ENCODE results near the gene BMX.

DNA sequence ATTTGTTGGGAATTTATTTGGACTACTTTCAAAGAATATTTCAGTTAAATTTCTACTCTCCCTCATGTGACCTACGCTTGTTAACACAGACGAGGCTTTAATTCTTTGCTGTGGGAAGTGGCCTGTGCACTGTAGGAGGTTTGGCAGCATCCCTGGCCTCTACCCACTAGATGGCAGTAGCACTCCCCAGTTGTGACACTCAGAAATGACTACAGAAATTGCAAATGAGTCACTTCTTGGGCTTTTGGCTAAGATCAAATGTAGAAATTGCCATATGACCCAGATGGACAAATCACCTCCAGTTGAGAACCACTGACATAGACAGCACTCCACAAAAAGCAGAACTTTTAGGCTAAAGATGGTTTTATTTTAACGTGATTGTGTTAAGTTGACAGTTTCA, 29.6 kb upstream of the BMX start:
- TF ChIP-seq FOXP2 (optimal IDR thresholded peaks at IDR 0.05; ENCODE audit: control extremely low read depth, extremely low read length, insufficient read depth): no peak
- TF ChIP-seq POLR2AphosphoS5 (IDR thresholded peaks at IDR 0.05; ENCODE audit: borderline replicate concordance, low read depth, low read length): no peak
- TF ChIP-seq EZH2 (IDR thresholded peaks at IDR 0.05): no peak
